Body of pancreas (tissue), 4 donors: ENCODE data around the gene IL18R1. TPM values are rescaled to one million over a fixed set of nuclear protein-coding genes. Genes with fewer than 3 reads are reported as not detected.

ENCODE experiments used
- ATAC-seq: fragments of 150-250 bp; one replicate; pipeline ENCODE4 v1.9.1; 2016
- DNase-seq, 4 donors: peaks; one replicate each; pipeline ENCODE4 v3.0.0-alpha.2; 2019
- H3K27ac ChIP-seq, 4 donors: fragments of 200-600 bp; sonication (generic); 1 replicate in 3 of 4; 2 replicates in 1 of 4; pipeline versions ENCODE4 v1.5.1 to v1.6.1; 2016 to 2019; ENCODE audit warnings: mild to moderate bottlenecking in 1 of 4, mixed read lengths in 1 of 4, moderate library complexity in 1 of 4
- H3K27me3 ChIP-seq, 2 donors: fragments of 200-600 bp; sonication (generic); one replicate each; pipeline ENCODE4 v1.6.0; 2016; ENCODE audit warnings: mild to moderate bottlenecking in 1 of 2
- H3K36me3 ChIP-seq, 2 donors: fragments of 200-600 bp; sonication (generic); replicated peaks in 1 of 2; 2 replicates each; pipeline ENCODE4 v1.5.1; 2016; ENCODE audit warnings: low read depth in 2 of 2; ENCODE audit not compliant: insufficient read depth in 1 of 2
- H3K4me1 ChIP-seq: fragments of 200-600 bp; sonication (generic); one replicate; pipeline ENCODE4 v1.6.0; 2016
- H3K4me3 ChIP-seq, 2 donors: fragments of 200-600 bp; sonication (generic); 1 replicate in 1 of 2; 2 replicates in 1 of 2; pipeline ENCODE4 v1.5.1; 2016 to 2019
- H3K9me3 ChIP-seq, 3 donors: fragments of 200-600 bp; sonication (generic); 1 replicate in 2 of 3; 2 replicates in 1 of 3; pipeline ENCODE4 v1.5.1; 2016
- POLR2A ChIP-seq, 3 donors: fragments of 450-650 bp; IDR thresholded peaks; one replicate each; pipeline ENCODE4 v1.6.1; 2016; ENCODE audit warnings: antibody characterized with exemption in 3 of 3, mild to moderate bottlenecking in 2 of 3
- WGBS, 2 donors: methylation state at CpG; one replicate each; pipeline ENCODE4 v1.1.5; 2017; 5-methylcytosine and 5-hydroxymethylcytosine counted together
- intact Hi-C: fragments of 100-400 bp; cut with DNase I; formaldehyde crosslinking; loops from one replicate; pipeline ENCODE4 v1.15.1; 2023
- total RNA-seq, 2 donors: library from RNA; depleted of rRNA; stranded (reverse); fragments of >200 nt; gene quantifications; one replicate each; pipeline ENCODE4 v1.1.0, GENCODE V29; 2016
- TF ChIP-seq, protein P1 (sequence below), 7 experiments: fragments of 450-650 bp in 4 of 7; fragments of 200-600 bp in 3 of 7; sonication (generic) in 3 of 7; IDR thresholded peaks; one replicate each; pipeline ENCODE4 v1.5.1; 2016 to 2019; ENCODE audit warnings: antibody characterized with exemption in 7 of 7

The IL18R1 gene
- total RNA-seq, 2 donors from 2014 or later, result 3.1 to 5.3 TPM

DNA sequence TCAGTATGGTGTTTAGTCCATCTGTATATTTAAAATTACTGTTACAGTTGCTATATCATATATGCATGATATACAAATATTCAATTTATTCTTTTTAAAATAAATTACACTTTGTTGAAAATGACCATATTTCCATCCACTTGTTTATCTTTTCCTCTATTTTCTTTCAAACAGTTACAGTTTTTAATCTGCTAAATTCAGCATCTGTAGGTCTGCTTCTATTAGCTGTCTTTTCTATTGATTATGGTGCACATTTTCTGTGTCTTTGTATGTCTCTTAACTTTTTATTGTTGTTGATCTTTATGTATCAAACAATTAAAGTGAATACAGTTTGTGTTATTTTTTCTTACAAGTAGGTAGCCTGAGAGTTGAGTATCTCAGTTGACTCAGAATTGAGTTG lies 28.1 kb downstream of the IL18R1 start:
- H3K36me3 ChIP-seq, result no peaks in the 10 kb centered on the region
- DNase-seq (no peak), ATAC-seq (no peak)
- no peak overlapping the region for H3K4me3 ChIP-seq
- no peaks in the 10 kb centered on the region for H3K4me1 ChIP-seq
- no peak for TF ChIP-seq POLR2A (IDR thresholded peaks at IDR 0.05)
- TF ChIP-seq, protein P1, sequence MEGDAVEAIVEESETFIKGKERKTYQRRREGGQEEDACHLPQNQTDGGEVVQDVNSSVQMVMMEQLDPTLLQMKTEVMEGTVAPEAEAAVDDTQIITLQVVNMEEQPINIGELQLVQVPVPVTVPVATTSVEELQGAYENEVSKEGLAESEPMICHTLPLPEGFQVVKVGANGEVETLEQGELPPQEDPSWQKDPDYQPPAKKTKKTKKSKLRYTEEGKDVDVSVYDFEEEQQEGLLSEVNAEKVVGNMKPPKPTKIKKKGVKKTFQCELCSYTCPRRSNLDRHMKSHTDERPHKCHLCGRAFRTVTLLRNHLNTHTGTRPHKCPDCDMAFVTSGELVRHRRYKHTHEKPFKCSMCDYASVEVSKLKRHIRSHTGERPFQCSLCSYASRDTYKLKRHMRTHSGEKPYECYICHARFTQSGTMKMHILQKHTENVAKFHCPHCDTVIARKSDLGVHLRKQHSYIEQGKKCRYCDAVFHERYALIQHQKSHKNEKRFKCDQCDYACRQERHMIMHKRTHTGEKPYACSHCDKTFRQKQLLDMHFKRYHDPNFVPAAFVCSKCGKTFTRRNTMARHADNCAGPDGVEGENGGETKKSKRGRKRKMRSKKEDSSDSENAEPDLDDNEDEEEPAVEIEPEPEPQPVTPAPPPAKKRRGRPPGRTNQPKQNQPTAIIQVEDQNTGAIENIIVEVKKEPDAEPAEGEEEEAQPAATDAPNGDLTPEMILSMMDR (IDR thresholded peaks at IDR 0.05), result no peak
- no peak overlapping the region for H3K27ac ChIP-seq
- H3K27me3 ChIP-seq, result no peaks in the 10 kb centered on the region
- intact Hi-C loops, result no loop called here
- H3K9me3 ChIP-seq, result peaks cover 0 to 3% (median 0%) of the 10 kb centered on the region in 3 donors

DNA sequence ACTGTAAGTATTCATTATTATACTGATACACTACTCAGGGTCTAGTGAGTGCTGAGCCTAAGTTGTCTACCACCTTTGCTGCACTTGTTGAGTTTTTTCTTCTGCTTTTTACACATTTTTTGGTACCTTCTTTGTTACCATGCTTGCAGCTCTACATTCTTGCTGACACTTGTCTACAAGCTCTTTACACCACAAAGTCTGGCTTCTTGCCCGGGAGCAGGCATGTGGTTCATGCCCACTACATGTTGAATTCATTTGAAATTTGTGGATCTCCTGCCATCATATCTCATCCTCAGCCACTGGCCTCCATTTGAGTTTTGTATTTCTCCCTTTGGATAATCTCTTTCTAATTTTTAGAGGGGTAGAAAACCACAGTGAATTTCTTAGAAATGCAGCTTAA lies 29.9 kb downstream of the IL18R1 start:
- ATAC-seq, result no peak
- intact Hi-C loops, result no loop called here

DNA sequence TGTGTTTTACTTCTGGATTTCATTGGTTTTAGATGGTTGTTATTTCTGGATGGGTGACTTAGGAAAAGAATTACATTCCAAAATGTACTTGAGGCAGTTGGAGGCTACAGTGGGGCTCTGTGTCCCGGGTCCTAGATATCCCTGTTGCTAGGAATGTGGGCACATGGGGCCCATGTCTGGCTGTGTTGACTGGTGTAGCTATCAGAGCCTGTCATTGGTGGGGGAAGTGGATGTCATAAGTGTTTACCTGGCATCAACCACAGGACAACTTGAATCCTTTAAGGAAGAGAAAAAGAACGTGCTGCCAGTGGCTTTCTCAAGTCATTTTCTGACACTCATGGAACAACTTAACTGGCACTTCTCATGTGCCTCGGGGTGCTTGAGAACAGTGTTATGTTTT lies 30.4 kb downstream of the IL18R1 start:
- intact Hi-C loops, result no loop called here
- no peak for ATAC-seq

More for the DNA sequence above, 29.9 kb downstream of the IL18R1 start:
- H3K27me3 ChIP-seq, result no peaks in the 10 kb centered on the region
- no peak for TF ChIP-seq POLR2A (IDR thresholded peaks at IDR 0.05)
- TF ChIP-seq, protein P1 (IDR thresholded peaks at IDR 0.05), result no peak
- no peak overlapping the region for H3K4me3 ChIP-seq
- no peak for DNase-seq
- H3K36me3 ChIP-seq, result no peaks in the 10 kb centered on the region
- no peak overlapping the region for H3K27ac ChIP-seq
- WGBS, 2 donors, result 69 to 83% methylated on average over 1 of the region's 1 CpG
- peaks cover 0 to 3% (median 0%) of the 10 kb centered on the region in 3 donors for H3K9me3 ChIP-seq
- H3K4me1 ChIP-seq, result no peaks in the 10 kb centered on the region

DNA sequence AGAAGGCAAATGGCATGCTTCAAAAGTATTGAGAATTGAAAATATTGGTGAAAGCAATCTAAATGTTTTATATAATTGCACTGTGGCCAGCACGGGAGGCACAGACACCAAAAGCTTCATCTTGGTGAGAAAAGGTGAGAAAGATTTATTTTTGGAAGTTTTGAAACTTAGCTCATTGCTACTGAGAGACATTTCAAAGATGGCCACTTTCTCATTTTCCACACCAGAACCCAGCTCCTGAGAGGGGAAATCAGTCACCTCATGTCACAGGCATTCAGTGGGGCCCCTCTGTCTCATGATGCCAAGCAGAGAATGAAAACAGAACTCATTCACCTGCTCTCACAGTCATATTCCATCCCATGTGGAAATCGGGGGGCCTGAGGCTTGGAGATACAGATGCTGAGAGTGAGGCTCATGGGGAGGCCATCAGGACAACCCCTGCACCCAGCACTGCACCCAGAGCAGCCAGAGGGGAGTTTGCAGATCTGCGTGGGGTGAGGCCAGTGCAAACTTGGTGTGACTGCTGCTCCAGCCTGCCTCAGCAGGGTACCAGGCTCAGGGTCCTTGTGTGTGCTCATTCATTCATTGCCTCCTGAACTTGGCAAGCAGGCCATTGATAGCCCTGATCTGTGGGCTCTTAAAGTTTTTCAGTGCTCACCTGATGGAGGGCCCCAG lies 31.4 kb downstream of the IL18R1 start:
- H3K27me3 ChIP-seq, result no peaks in the 10 kb centered on the region
- ATAC-seq (no peak), DNase-seq (no peak)
- H3K9me3 ChIP-seq, result peaks cover 0 to 3% (median 0%) of the 10 kb centered on the region in 3 donors
- WGBS, 2 donors, result 56 to 59% methylated on average over 3 of the region's 3 CpGs
- no peak overlapping the region for H3K4me3 ChIP-seq
- TF ChIP-seq, protein P1 (IDR thresholded peaks at IDR 0.05), result no peak
- no peak for TF ChIP-seq POLR2A (IDR thresholded peaks at IDR 0.05)
- intact Hi-C loops, result no loop called here
- H3K36me3 ChIP-seq, result no peaks in the 10 kb centered on the region
- H3K4me1 ChIP-seq, result no peaks in the 10 kb centered on the region
- H3K27ac ChIP-seq, result no peak overlapping the region

More for the DNA sequence above, 30.4 kb downstream of the IL18R1 start:
- H3K4me1 ChIP-seq, result no peaks in the 10 kb centered on the region
- no peak overlapping the region for H3K27ac ChIP-seq
- no peak for DNase-seq
- H3K9me3 ChIP-seq, result peaks cover 0 to 3% (median 0%) of the 10 kb centered on the region in 3 donors
- 60 to 71% methylated on average over 3 of the region's 3 CpGs for WGBS, 2 donors
- TF ChIP-seq, protein P1 (IDR thresholded peaks at IDR 0.05), result no peak
- TF ChIP-seq POLR2A (IDR thresholded peaks at IDR 0.05), result no peak
- H3K27me3 ChIP-seq, result no peaks in the 10 kb centered on the region
- no peaks in the 10 kb centered on the region for H3K36me3 ChIP-seq
- no peak overlapping the region for H3K4me3 ChIP-seq
